Activated CD4-positive, alpha-beta T cell treated with anti-CD3 and anti-CD28 coated beads, Interleukin-10, Interleukin-2, amounts not matched to agents 100 ng/mL and 50 ng/mL, durations not matched to agents 16 hours and 8 hours (primary cell): ENCODE measurements around the gene RAB3GAP1.

Experiments used
- DNase-seq: peaks from one replicate; pipeline ENCODE4 v3.0.0-alpha.2; 2020

Gene RAB3GAP1

DNA sequence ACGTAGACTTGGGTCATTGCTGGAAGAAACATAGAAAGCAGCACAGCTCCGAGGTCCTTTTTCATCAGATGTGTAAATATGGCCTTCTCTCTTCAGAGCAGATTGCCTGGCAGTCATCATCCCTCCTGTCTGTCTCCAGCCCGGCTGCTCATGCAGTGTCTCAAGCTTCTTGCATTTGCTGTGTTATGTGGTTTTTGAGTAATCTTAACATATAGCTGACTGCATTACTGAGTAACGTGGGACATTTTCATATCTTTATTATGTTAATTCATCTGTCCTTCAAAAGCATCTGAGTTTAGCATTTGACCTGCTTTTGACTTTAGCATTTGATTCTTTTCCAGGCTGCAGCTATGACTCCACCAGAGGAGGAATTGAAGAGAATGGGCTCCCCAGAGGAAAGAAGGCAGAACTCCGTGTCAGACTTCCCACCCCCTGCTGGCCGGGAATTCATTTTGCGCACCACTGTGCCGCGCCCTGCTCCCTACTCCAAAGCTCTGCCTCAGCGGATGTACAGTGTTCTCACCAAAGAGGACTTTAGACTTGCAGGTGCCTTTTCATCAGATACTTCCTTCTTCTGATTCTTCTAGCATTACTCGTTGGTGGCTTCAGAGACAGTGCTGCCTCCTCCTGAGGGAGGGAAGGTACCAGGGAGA lies 116.2 kb downstream of the RAB3GAP1 start:
- no peak for DNase-seq

DNA sequence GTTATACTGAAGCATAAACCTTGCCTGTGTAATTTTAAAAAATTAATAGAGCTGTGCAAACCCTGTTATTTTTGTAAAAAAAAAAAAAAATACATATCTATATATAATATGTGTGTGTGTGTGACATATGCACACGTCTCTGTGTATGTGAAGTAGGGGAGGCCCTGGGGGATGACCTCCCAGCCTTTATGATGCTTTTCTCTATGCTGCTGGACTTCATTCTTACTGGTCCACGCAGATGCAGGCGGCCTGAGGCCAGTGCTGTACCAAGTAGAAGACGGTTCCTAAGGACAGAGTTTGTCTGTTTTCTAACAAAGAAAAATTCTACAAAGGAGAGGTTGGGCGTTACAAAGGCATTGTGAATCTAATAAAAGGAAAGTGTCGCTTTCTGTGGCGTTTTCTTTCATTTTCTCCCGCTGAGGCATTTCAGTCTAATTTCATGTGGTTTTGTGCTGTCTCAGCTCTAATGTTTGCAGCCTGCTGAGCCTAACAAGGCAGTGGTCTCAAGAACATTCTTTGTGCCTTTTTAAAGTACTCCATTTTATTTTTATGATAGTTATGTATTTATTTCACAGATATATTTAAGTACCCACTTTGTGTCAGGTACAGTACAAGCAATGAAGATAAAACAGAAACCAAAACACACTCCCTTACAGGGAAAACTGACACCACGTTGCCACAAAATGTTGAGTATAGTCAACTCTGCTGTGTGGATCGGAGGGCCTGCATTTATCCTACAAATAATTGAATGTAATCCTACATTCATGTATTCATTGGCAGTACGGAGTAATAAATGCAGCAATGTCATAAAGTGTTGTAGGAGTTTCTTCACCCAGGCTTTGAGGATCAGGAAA lies 118.0 kb downstream of the RAB3GAP1 start:
- peak; percentile 24 for DNase-seq

DNA sequence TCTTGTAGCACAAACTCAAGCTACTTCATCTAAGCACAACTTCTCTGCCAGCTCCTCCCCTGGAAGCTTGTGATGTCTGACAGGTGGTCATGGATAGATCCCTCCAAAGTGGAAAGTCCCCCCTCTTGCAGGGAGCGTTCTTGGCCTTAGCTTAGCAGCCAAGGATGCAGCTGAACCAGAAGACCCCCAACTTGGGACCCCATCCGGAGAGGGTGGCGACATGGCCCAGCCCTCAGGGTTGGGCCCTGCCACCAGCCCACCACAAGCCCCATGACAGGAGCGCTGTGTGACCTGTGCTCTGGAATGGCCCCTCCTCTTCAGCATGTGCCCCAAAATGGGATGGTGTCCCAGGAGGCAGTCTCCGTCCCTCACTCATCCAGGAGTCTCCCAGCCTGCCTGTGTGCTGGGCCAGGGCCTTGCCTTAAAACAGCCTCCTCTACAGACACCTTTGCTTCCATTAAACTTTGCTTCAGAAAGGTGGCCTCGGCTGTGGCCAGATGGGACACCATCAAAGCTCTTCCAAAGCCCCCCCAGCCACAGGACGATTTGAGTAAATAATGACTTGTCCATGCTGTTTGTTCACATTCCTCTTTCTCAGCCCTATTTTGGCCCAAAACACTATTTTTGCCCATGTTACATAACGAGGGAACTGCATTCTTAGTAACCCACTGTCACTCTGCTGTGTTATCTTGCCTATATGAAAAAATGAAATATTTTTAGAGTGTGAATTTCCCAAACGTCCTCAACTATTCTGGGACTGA lies 122.1 kb downstream of the RAB3GAP1 start:
- DNase-seq = no peak

DNA sequence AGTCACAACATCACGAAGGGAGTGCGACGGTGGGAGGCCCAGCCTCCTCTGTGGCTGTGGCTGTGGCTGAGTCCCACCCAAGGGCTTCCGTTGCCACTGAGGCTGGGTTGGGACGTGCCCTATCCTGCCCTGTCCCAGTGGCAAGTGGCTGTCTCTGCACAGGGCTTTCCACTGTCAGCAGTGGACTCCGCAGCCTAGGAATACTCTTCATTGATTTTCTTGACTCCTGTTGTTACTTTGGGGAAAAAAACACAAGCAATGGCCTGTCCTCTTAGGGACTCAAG lies 122.7 kb downstream of the RAB3GAP1 start:
- no peak for DNase-seq

DNA sequence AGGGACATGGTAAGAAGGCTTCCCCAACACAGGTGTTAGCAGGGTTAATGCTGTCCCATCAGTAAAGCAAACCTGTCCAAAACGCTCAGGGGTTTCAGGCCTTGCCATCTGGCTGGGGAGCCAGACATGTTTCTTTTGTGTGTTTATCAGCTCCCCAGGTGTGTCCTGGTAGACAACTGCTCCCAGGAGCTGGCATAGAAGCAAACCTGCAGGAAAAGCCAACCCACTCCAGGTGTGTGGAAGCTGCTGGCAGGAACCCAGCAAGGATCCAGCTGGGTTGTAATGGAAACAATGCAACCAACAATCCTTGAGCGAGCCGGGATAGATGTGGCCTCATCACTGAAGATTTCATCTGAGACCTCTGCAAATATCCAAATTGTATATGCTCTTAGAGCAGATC lies 123.1 kb downstream of the RAB3GAP1 start:
- no peak for DNase-seq

DNA sequence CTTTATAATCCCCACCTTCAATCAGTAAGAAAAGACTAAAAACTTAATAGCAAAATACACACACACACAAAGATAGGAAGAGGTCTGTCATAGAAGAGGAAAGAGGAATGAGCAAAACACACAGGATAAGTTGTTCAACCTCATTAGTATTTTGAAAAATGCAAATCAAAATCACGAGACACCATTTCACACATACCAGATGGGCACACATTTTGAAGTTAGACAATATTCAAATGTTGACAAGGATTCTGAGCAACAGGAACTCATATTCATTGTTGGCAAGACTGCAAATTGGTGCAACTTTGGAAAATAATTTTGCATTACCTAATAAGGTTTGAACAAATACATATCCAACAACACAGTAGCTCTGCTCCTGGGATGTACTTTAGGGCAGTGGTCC lies 127.6 kb downstream of the RAB3GAP1 start:
- no peak for DNase-seq

DNA sequence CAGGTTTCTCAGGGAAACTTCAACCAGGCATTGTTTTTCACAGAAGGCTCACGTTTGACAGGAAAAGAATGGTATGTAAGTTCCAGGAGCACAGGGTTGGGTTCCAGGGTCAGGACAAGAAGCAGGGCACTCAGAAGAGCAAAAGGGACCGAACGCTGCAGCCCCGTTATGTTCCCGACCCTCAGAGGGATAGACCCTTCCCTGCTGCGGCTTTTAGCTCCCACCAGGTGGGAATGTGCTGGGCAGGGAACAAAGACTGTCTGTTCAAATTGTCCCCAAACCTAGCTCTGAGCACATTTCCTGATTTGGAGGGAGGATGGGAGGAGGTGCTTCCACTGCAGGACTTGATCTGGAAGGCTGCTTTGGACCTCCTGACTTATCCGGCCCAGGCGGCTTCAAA lies 130.1 kb downstream of the RAB3GAP1 start:
- DNase-seq = no peak

DNA sequence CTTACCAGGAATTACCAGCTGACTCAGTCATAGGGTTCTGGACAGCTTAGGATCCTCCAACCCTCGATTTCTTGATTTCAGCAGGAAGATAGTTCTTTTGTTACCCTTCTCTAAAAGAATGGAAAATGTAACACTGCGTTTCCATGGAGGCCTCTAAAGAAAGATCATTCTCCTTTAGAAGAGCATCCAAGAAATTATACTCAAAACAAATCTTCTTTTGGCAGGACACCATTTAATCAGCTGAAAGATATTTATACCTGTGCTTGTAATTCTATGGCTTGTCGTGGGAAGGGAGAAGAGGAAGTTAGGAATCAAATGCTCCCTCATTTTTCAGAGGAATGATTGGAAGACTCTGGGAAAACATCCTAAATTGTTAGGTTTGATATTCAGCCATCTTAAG lies 130.5 kb downstream of the RAB3GAP1 start:
- DNase-seq = no peak

DNA sequence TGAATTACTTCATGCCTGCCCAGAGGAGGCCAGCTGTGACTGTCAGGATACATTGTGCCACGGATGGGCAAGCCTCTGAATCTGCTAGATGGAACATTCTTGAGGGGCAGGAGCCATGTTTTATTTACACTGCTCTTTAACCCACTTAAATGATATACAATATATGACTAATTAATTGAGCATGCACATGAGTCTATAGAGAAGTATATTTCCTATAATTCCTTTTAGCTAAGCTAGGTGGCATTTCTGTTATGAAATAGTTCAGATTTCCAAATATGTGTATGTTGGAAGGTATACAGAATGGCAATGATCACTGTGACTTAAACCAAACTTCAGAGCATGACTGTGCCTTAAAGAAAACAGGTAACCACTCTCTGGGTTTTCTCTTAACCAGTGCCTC lies 131.7 kb downstream of the RAB3GAP1 start:
- DNase-seq = no peak

DNA sequence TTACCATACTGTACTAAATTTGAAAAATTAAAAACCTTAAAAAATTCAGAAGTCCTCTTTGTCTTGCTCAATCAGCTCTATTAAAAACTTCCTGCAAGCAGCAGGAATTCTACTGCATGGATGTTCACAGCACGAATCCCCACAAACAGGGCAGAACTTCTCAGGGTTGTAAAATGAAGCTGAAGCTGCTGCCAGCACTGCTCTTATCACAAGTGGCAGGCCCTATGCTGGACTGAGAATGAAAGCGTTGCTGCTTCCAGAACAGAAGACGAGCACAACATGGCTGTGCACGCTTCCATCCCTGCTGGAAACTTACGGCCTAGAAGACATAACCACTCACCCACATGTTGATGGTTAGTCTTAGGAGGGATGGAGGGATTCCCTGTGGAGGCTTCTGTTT lies 134.0 kb downstream of the RAB3GAP1 start:
- no peak for DNase-seq

DNA sequence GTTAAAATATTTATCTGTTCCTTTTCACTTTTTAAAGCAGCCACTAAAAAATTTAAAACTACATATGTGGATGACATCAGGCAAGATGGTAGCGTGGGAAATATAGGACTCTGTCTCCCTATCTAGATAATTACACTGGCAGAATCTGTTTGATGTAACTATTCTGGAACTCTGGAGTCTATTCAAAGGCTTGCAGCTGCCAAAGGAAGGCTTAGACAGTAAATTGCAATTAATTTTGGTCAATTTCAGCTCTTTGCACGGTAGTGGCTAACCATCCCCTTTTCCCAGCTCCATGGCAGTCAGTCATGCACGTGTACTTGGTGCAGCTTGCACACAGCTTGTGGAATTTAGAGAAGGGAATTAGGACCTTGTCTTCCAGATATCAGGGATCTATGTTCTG lies 135.2 kb downstream of the RAB3GAP1 start:
- DNase-seq = no peak

DNA sequence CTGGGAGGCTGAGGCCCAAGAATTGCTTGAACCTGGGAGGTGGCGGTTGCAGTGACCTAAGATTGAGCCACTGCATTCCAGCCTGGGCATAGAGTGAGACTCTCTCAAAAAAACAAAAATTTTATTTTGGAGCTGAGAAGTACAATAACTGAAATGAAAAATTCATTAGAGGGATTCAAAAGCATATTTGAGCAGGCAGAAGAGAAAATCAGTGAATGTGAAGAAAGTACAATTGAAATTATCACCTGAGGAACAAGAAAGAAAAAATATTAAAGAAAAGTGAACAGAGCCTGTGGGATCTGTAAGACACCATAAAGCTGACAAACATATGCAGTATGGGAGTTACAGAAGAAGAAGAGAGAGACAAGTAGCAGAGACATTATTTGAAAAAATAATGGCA lies 137.1 kb downstream of the RAB3GAP1 start:
- DNase-seq = no peak

DNA sequence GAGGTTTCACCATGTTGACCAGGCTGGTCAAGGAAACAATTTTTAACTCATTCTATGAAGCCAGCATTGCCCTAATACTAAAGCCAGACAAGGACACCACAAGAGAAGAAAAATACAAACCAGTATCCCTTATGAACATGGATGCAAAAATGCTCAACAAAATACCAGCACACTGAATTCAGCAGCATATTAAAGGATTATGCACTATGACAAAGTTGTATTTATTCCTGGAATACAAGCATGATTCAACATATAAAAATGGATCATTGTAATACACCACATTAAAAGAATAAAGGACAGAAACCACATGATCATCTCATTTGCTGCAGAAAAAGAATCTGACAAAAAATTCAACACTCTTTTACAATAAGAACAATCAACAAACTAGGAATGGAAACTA lies 138.7 kb downstream of the RAB3GAP1 start:
- no peak for DNase-seq

DNA sequence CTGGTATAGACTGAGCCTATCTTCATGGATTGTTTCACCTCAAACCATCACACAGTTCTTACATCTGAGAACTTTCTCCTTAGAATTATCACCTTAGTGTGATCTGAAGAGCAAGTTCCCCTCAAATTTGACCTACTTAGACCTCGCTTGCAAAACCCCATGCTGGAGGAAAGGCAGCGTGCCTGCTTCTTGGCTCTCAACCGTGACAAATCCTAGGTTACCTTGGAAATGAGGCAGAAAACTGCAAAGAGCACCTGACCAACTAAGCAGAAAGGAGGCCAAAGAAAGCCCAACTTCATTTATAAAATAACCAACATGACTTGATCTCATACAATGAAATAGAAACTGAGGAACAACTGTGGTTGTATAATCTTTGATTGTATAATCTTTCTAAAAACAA lies 146.4 kb downstream of the RAB3GAP1 start:
- DNase-seq = no peak

DNA sequence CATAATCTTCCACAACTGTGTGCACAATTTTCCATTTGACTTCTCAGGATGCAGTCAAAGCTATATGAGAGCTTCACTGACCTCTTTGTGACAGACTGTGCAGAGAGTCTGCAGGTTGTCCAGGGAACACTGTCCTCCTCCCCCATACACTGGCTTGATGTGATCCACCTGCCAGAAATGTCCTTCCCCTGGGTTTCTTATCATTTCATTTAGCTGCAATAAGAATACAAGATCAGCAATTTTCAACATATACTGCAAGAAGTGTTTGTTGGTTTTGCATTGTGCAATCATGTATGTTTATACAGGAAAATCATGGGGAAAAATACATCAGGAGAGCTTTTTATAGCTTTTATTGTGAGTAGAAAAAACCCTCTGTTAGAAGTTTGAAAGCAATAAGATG lies 150.7 kb downstream of the RAB3GAP1 start:
- DNase-seq = no peak

DNA sequence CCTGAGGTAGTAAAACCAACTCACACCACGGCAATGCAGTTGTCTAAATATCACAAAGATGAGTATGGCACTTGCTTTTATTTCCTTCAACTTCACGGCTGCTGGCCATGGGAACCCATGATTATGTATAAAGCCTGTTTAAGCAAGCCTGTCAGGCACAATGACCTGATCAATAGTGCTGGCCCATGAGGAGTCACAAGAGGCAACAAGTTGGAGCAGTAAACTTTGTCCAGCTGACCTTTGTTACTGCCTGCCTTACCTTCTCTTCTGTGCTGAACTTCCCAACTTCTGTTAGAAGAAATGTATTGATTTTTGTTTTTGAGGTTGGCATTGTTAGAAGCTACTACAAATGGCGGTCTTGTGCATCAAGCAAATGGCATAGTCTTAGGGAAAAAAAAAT lies 151.9 kb downstream of the RAB3GAP1 start:
- no peak for DNase-seq

DNA sequence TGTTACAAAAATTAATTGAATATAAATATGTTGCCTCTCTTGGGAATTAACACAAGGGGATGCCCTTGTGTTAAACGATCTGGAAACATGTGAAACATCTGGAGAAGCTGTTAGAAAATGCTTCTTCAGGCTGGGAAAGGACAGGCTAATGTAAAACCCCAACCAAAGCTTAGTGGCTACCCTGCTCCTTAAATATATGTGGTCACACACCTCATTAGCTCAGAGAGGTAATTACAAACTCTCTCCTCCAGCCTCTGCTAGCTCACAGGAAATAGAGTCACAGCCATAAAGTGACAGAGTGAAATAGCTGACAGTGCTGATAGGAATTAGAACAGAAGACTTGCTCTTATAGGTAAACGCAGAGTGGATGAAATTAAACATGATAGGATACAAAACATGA lies 155.9 kb downstream of the RAB3GAP1 start:
- no peak for DNase-seq

DNA sequence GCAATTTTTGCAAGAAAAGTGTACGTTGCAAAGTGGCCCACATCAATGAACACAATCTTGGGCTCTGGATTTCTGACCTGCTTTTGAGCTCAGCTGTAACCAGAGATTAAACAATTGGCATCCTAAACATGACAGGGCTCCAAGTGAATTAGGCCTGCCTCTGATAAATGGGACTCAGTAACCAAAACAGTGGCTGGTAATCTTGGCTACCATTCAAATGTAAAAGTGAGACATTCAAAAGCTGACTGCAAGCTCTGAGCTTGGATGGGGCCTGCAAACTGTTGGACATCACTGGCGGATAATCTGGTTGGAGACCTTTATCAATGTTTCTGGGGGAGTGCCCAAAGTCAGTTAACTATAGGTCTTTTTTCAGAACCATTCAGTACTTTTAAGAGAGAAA lies 160.7 kb downstream of the RAB3GAP1 start:
- DNase-seq = no peak

DNA sequence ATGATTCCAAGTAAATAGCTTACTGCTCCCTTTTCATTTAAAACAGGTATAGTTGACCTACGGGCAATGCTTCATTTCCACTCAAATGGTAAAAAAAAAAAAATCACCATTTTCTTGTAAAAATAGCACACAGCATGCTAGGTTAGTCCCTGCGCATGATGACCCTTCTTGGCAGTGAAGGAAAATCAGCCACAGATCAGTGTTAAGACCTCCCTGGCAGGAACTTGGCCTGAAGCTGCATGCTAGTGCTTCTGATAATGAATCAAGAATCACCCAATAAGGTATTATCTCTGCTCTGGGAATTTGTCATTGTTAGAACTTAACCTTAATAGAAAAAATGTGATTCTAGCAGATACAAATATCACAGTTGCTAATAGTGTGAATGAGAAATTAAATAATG lies 166.3 kb downstream of the RAB3GAP1 start:
- no peak for DNase-seq

DNA sequence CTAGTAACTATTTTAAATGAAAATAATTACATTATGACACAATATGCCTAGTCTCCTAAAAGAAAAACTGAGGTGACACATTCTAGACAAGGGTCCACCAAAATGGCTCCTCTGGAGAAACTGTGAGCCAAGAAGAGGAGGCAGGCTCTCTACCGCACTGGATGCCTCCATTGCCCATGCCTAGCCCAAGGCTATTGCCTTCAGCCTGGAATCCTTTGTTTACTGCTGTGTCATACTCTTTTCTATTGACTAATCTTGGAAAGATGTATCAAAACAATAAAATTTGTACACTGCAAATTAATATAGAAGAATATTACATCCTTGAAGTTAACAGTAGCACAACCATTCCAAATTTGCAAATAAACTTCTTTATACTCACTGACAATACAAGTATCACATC lies 167.1 kb downstream of the RAB3GAP1 start:
- no peak for DNase-seq
